ENCODE results near the gene RAPGEF3.

RAPGEF3 gene

GRCh38 chr12:47745485-47746041 lies 13.1 kb downstream of the RAPGEF3 start:
- DNase-seq (ENCODE audit: low read depth): no peak
- no peak overlapping the region for H3K4me3 ChIP-seq (ENCODE audit: low read length)
- TF ChIP-seq CTCF (conservative IDR thresholded peaks at IDR 0.05; ENCODE audit: low read length): no peak

- no peak for DNase-seq (ENCODE audit: low read depth)
- TF ChIP-seq CTCF (conservative IDR thresholded peaks at IDR 0.05; ENCODE audit: low read length): no peak
- H3K4me3 ChIP-seq (ENCODE audit: low read length): no peak overlapping the region
Measured at GRCh38 chr12:47744778-47745436, 13.8 kb downstream of the RAPGEF3 start.

GRCh38 chr12:47744005-47744651 lies 14.6 kb downstream of the RAPGEF3 start:
- no peak overlapping the region for H3K4me3 ChIP-seq (ENCODE audit: low read length)
- TF ChIP-seq CTCF (conservative IDR thresholded peaks at IDR 0.05; ENCODE audit: low read length): peak; percentile 15; the same call in 1 of the 2 replicates
- DNase-seq (ENCODE audit: low read depth): no peak

- no peak overlapping the region for H3K4me3 ChIP-seq (ENCODE audit: low read length)
- no peak for TF ChIP-seq CTCF (conservative IDR thresholded peaks at IDR 0.05; ENCODE audit: low read length)
- no peak for DNase-seq (ENCODE audit: low read depth)
Measured at GRCh38 chr12:47743311-47743860, 15.3 kb downstream of the RAPGEF3 start.

GRCh38 chr12:47742253-47742825 lies 16.3 kb downstream of the RAPGEF3 start:
- DNase-seq (ENCODE audit: low read depth): no peak
- peak; percentile 99 for TF ChIP-seq CTCF (conservative IDR thresholded peaks at IDR 0.05; ENCODE audit: low read length)
- no peak overlapping the region for H3K4me3 ChIP-seq (ENCODE audit: low read length)

GRCh38 chr12:47741340-47741703 lies 17.4 kb downstream of the RAPGEF3 start:
- H3K4me3 ChIP-seq (ENCODE audit: low read length): no peak overlapping the region
- no peak for TF ChIP-seq CTCF (conservative IDR thresholded peaks at IDR 0.05; ENCODE audit: low read length)
- DNase-seq (ENCODE audit: low read depth): peak; percentile 42
